ENCODE data around the gene RESP18.

Gene RESP18

DNA sequence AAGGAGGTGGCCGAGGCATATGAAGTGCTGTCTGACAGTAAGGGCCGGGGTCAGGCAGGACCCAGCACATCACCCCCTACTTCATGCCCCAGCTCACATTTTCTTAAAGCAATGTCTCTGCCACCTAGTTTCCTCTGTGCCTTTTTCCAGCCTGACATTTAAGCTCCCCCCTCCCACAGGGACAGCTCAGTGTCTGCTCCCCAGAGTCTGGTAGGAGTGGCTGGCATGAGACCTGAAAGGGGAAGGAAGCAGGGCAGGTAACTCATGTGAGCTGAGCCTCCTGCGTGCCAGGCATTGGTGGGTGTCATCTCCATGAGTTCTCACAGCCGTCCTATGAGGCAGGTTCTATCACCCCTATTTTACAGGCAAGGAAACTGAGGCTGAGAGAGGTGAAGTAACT lies 51.9 kb downstream of the RESP18 start:
- TF ChIP-seq CTCF (IDR thresholded peaks at IDR 0.05; ENCODE audit: extremely low read depth, insufficient read depth, missing control alignments): no peak
- DNase-seq (ENCODE audit: low spot score): no peak
- in situ Hi-C loops (cut with MboI; ENCODE audit: low pct_unique_long_range_greater_than_20kb, low sequenced_read_pairs, unreplicated experiment): no loop called here

- DNase-seq (ENCODE audit: low spot score): no peak
- TF ChIP-seq CTCF (IDR thresholded peaks at IDR 0.05; ENCODE audit: extremely low read depth, insufficient read depth, missing control alignments): peak; percentile 13
- in situ Hi-C loops (cut with MboI; ENCODE audit: low pct_unique_long_range_greater_than_20kb, low sequenced_read_pairs, unreplicated experiment): no loop called here
These were observed 52.5 kb downstream of the RESP18 start for GRCh38 chr2:219279916-219280516.

GRCh38 chr2:219279151-219279915 lies 53.2 kb downstream of the RESP18 start, which contains the start of gene DNAJB2:
Gene DNAJB2 (plus strand): TSS chr2:219279366. CDS start chr2:219279834, 468 bp downstream.
- peak; percentile 100 for DNase-seq (ENCODE audit: low spot score)
- in situ Hi-C loops (cut with MboI; ENCODE audit: low pct_unique_long_range_greater_than_20kb, low sequenced_read_pairs, unreplicated experiment): no loop called here
- peak; percentile 7 for TF ChIP-seq CTCF (IDR thresholded peaks at IDR 0.05; ENCODE audit: extremely low read depth, insufficient read depth, missing control alignments)

DNA sequence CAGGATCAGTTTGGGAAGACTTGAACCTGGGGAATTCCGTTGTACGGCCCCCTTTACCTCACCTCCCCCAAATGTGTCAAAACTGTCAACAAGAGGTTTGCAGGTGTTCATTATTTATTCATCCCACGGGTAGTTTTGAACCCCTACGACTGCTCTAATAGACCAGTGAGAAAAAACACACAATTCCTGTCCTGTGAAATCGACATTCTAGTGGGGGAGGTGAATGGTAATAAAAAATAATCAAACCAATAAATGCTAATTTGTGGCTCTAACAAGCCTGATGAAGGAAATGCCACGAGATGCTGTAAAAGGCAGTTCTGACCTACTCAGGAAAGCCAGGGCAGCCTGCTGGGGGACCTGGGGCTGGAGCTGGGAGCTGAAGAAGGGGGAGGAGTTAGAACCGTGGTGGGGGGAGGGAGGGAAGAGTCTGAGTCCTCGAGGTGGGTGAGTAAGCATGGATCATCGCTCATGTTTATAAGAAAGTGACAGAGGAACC lies 53.8 kb downstream of the RESP18 start:
- TF ChIP-seq CTCF (IDR thresholded peaks at IDR 0.05; ENCODE audit: extremely low read depth, insufficient read depth, missing control alignments): no peak
- in situ Hi-C loops (cut with MboI; ENCODE audit: low pct_unique_long_range_greater_than_20kb, low sequenced_read_pairs, unreplicated experiment): no loop called here
- peak; percentile 43 for DNase-seq (ENCODE audit: low spot score)

- TF ChIP-seq CTCF (IDR thresholded peaks at IDR 0.05; ENCODE audit: extremely low read depth, insufficient read depth, missing control alignments): peak; percentile 97
- peak; percentile 79 for DNase-seq (ENCODE audit: low spot score)
- in situ Hi-C loops (cut with MboI; ENCODE audit: low pct_unique_long_range_greater_than_20kb, low sequenced_read_pairs, unreplicated experiment): no loop called here
These were observed 54.6 kb downstream of the RESP18 start for GRCh38 chr2:219277703-219278654.
